ENCODE results near the gene UBE2O. TPM values are rescaled to one million over a fixed set of nuclear protein-coding genes. Genes with fewer than 3 reads are reported as not detected.

The UBE2O gene
- total RNA-seq, 1 experiment from 2014 or later, result 19.5 TPM

DNA sequence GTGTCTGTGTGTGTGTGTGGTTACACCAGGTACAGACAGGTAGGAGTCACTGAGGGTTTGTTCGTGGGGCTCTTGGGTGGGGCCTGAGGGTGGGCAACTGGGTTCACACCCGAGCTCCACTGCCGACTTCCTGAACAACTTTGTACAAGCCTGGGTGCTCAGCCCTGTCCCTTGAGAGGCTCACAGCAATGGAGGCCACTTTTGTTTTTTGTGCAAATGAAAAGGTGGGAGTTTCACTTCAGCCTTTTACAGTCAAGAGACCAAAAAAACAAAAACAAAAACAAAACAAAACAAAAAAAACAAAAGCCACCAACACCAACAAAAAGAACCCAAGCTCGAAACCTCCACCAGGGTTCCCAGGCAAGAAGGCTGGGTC, 45.9 kb upstream of the UBE2O start:
- Mint-ChIP-seq H3K9me3 (ENCODE audit: unreplicated experiment) (no peaks in the 10 kb centered on the region), H3K36me3 (ENCODE audit: insufficient read depth, unreplicated experiment) (peaks cover 5% of the 10 kb centered on the region), H3K4me3 (ENCODE audit: unreplicated experiment) (peak overlapping the region; percentile 80), H3K27ac (ENCODE audit: low read depth, unreplicated experiment) (peak overlapping the region; percentile 85), H3K27me3 (ENCODE audit: insufficient read depth, unreplicated experiment) (no peaks in the 10 kb centered on the region), H3K4me1 (ENCODE audit: insufficient read depth, unreplicated experiment) (peaks cover 30% of the 10 kb centered on the region)
- POLR2A ChIA-PET, result interaction anchor here (0.8 to 5.7 kb wide), 11 partner anchors 8 to 173 kb away, joined by 3 to 53 read pairs (median 4); partner anchors contain the start of genes AANAT, SPHK1 and UBE2O
- BruUV-seq (replicated peaks), result no TSS peak
- CTCF ChIA-PET, result interaction anchor here (0.5 to 2.4 kb wide), 9 partner anchors 7 to 90 kb away, joined by 3 to 12 read pairs (median 4); no protein-coding TSS in a partner anchor
- DNase-seq (ENCODE audit: unreplicated experiment), result no peak
- TF ChIP-seq, protein P1, sequence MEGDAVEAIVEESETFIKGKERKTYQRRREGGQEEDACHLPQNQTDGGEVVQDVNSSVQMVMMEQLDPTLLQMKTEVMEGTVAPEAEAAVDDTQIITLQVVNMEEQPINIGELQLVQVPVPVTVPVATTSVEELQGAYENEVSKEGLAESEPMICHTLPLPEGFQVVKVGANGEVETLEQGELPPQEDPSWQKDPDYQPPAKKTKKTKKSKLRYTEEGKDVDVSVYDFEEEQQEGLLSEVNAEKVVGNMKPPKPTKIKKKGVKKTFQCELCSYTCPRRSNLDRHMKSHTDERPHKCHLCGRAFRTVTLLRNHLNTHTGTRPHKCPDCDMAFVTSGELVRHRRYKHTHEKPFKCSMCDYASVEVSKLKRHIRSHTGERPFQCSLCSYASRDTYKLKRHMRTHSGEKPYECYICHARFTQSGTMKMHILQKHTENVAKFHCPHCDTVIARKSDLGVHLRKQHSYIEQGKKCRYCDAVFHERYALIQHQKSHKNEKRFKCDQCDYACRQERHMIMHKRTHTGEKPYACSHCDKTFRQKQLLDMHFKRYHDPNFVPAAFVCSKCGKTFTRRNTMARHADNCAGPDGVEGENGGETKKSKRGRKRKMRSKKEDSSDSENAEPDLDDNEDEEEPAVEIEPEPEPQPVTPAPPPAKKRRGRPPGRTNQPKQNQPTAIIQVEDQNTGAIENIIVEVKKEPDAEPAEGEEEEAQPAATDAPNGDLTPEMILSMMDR (IDR thresholded peaks at IDR 0.05; ENCODE audit: unreplicated experiment), result no peak
- intact Hi-C loops (cut with micrococcal nuclease), result no loop called here

DNA sequence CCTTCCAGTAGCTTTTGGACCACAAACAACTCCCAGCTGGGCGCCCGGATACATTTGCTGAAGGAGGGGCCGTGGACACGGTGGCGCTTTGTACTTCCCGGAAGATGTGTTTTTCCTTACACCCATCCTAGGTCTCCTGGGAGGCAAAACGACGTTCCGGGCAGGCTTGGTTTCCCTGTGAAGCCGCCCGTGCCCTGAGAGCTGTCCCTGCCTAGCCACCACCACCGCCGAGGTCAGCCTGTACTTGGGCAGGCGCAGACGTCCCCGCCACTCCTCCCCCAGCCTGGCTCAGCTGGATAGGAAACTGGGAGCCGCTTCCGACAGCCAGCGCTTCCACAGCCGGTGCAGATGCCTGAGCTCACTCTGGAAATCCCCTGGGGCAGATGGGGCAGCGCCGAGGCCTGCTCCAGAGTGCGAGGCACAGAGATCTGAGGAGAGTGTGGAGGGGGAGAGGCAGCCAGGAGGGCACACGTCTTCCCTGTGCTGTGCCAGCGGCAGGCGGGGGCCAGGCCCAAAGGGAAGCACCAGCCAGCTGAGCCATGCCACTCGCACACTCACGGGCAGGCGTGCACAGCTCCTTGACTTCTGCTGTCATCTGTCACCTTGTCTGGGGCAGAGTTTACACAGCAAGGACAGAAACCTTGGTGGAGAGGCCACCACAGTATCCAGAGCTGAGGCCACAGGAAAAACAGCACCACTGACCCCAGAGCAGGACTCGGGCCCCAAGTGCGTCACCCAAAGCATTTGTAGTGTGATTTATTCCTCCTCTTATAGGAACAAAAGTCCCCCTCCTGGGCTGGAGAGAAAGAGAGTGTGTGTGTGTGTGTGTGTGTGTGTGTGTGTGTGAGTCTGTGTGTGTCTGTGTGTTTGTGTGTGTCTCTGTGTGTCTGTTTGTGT, 45.3 kb upstream of the UBE2O start:
- peak; percentile 88 for DNase-seq (ENCODE audit: unreplicated experiment)
- no TSS peak for BruUV-seq (replicated peaks)
- Mint-ChIP-seq H3K27ac (ENCODE audit: low read depth, unreplicated experiment) (peak overlapping the region; percentile 85), H3K9me3 (ENCODE audit: unreplicated experiment) (no peaks in the 10 kb centered on the region), H3K4me1 (ENCODE audit: insufficient read depth, unreplicated experiment) (peaks cover 33% of the 10 kb centered on the region), H3K4me3 (ENCODE audit: unreplicated experiment) (peak overlapping the region; percentile 80), H3K36me3 (ENCODE audit: insufficient read depth, unreplicated experiment) (peaks cover 5% of the 10 kb centered on the region), H3K27me3 (ENCODE audit: insufficient read depth, unreplicated experiment) (no peaks in the 10 kb centered on the region)
- CTCF ChIA-PET, result interaction anchor here (0.5 to 2.4 kb wide), 11 partner anchors 8 to 219 kb away, joined by 3 to 12 read pairs (median 3); no protein-coding TSS in a partner anchor
- TF ChIP-seq, protein P1 (IDR thresholded peaks at IDR 0.05; ENCODE audit: unreplicated experiment), result no peak
- intact Hi-C loops (cut with micrococcal nuclease), result no loop called here
- POLR2A ChIA-PET, result interaction anchor here (0.6 to 5.7 kb wide), 14 partner anchors 9 to 630 kb away, joined by 3 to 53 read pairs (median 4); partner anchors contain the start of genes AANAT, SPHK1 and UBE2O

DNA sequence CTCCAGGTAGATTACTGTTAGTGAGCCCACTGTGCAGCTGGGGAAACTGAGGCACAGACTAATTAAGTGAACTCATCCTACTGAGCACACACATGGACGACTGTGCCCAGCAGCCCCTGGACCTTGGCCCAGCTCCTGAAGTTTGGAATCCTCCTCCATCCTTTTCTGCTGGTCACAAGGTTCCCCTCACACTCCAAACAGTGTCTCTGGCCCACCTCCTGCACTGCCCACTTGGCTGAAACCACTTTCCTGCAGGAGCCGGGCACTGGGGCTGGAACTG, 44.7 kb upstream of the UBE2O start:
- no peak for DNase-seq (ENCODE audit: unreplicated experiment)
- ChIA-PET CTCF (interaction anchor here (0.7 to 2.4 kb wide), 5 partner anchors 9 to 89 kb away, joined by 3 to 12 read pairs (median 4); no protein-coding TSS in a partner anchor), POLR2A (interaction anchor here (1.0 to 5.7 kb wide), 4 partner anchors 10 to 174 kb away, joined by 3 to 53 read pairs (median 4); partner anchors contain the start of gene UBE2O)
- BruUV-seq (replicated peaks), result no TSS peak
- intact Hi-C loops (cut with micrococcal nuclease), result no loop called here
- TF ChIP-seq, protein P1 (IDR thresholded peaks at IDR 0.05; ENCODE audit: unreplicated experiment), result no peak
- Mint-ChIP-seq H3K36me3 (ENCODE audit: insufficient read depth, unreplicated experiment) (peaks cover 5% of the 10 kb centered on the region), H3K4me1 (ENCODE audit: insufficient read depth, unreplicated experiment) (peaks cover 39% of the 10 kb centered on the region), H3K9me3 (ENCODE audit: unreplicated experiment) (no peaks in the 10 kb centered on the region), H3K4me3 (ENCODE audit: unreplicated experiment) (peak overlapping the region; percentile 80), H3K27ac (ENCODE audit: low read depth, unreplicated experiment) (peak overlapping the region; percentile 85), H3K27me3 (ENCODE audit: insufficient read depth, unreplicated experiment) (no peaks in the 10 kb centered on the region)

DNA sequence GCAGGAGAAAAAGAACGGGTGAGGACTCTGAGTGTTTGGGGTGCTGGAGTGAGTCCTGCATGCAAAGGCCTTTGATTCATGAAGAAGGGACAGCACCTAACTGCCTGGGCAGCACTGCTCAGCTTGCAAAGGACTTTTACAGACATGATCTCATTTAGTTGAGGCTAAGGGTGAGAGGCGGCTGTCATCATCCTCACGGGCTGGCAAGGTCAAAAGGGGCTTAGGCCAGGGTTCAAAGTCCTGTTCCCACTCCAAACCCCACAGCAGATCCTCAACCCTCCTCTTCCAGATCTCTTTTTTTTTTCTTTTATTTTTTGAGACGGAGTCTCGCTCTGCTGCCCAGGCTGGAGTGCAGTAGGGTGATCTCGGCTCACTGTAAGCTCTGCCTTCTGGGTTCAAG, 43.5 kb upstream of the UBE2O start:
- POLR2A ChIA-PET, result interaction anchor here (0.5 kb wide), 1 partner anchor 241 kb away, joined by 3 read pairs; the partner anchor contains the start of gene MFSD11
- intact Hi-C loops (cut with micrococcal nuclease), result no loop called here
- no TSS peak for BruUV-seq (replicated peaks)
- Mint-ChIP-seq H3K27ac (ENCODE audit: low read depth, unreplicated experiment) (no peak overlapping the region), H3K36me3 (ENCODE audit: insufficient read depth, unreplicated experiment) (peaks cover 5% of the 10 kb centered on the region), H3K4me3 (ENCODE audit: unreplicated experiment) (no peak overlapping the region), H3K9me3 (ENCODE audit: unreplicated experiment) (no peaks in the 10 kb centered on the region), H3K27me3 (ENCODE audit: insufficient read depth, unreplicated experiment) (no peaks in the 10 kb centered on the region), H3K4me1 (ENCODE audit: insufficient read depth, unreplicated experiment) (peaks cover 37% of the 10 kb centered on the region)
- CTCF ChIA-PET, result interaction anchor here (1.1 kb wide), 1 partner anchor 29 kb away, joined by 3 read pairs; the partner anchor contains the start of gene AANAT
- TF ChIP-seq, protein P1 (IDR thresholded peaks at IDR 0.05; ENCODE audit: unreplicated experiment), result no peak
- no peak for DNase-seq (ENCODE audit: unreplicated experiment)

Data from MCF 10A (cell line).